ENCODE measurements around the gene B9D1. TPM values are rescaled to one million over a fixed set of nuclear protein-coding genes. Genes with fewer than 3 reads are reported as not detected.

The B9D1 gene
- total and polyA plus RNA-seq, 3 donors from 2014 or later: 42.1 to 132 (median 59.9) TPM

DNA sequence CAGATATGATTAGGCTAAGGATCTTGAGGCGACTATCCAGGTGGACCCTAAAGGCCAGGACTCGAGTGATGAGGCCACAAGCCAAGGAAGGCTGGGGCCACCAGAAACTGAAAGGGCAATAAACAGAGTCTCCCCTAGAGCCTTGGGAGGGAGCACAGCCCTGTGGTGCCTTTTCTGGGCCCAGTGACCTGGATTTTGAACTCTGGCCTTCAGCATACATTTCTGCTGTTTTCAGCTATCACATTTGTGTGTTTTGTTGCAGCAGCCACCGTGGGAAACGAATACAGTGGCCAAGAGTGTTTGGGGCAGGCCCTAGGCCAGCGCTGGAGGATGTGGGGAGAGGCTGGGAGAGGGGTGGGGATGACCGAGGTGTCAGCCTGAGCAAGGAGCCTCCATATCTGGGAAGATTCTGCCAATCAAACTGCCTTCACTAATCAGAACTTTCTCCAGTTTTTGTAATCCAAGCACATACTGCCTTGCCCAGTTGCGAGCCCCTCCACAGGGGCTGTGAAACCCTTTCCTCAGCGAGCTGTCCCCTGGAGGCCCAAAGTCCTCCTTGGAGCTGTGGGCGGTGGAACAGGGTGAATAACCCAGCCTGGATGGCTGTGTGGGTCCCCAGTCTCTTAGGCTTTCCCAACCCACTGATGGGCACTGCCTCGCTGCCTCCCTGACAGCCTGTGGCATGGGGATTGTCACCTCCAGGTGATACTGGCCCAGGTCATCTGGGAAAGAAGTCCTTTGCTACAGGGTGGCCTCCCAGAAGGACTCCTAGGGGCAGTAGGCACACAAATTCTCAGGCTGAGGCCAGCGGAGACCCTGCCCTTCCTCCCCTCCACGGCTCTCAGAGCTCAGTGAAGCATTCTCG, 16.8 kb downstream of the B9D1 start:
- peak overlapping the region; percentile 68 to 86 for H3K27ac ChIP-seq
- no peaks in the 10 kb centered on the region for H3K36me3 ChIP-seq (ENCODE audit: low read depth, missing control alignments)
- H3K9me3 ChIP-seq: no peaks in the 10 kb centered on the region
- WGBS, 2 donors: 72 to 85% methylated on average over 9 to 13 of the region's 13 CpGs
- TF ChIP-seq, protein P1, sequence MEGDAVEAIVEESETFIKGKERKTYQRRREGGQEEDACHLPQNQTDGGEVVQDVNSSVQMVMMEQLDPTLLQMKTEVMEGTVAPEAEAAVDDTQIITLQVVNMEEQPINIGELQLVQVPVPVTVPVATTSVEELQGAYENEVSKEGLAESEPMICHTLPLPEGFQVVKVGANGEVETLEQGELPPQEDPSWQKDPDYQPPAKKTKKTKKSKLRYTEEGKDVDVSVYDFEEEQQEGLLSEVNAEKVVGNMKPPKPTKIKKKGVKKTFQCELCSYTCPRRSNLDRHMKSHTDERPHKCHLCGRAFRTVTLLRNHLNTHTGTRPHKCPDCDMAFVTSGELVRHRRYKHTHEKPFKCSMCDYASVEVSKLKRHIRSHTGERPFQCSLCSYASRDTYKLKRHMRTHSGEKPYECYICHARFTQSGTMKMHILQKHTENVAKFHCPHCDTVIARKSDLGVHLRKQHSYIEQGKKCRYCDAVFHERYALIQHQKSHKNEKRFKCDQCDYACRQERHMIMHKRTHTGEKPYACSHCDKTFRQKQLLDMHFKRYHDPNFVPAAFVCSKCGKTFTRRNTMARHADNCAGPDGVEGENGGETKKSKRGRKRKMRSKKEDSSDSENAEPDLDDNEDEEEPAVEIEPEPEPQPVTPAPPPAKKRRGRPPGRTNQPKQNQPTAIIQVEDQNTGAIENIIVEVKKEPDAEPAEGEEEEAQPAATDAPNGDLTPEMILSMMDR (IDR thresholded peaks at IDR 0.05): no peak
- no peak for TF ChIP-seq POLR2A (IDR thresholded peaks at IDR 0.05)
- DNase-seq: no peak
- no peak overlapping the region for H3K4me3 ChIP-seq
- intact Hi-C loops (cut with DNase I; ENCODE audit: low total_unique reads): no loop called here
- H3K27me3 ChIP-seq: no peaks in the 10 kb centered on the region
- peaks cover 18% of the 10 kb centered on the region for H3K4me1 ChIP-seq

DNA sequence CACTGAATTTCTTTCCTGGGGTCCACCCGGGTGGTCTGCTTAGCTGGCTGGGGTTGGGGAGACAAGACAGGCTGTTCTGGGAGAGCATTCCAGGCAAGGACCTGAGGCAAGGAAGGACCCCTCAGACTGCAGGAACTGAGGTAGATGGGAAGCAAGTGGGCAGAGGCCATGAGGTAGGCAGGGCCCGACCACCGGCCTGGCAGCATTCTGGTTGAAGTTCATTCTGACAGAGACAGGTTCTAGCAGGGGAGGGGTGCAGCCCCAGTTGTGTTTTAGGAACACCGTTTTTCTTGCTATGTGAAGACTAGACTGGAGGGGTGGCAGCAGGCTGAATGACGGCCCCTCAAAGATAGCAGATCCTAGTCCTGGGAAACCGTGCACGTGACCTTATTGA, 17.5 kb downstream of the B9D1 start:
- H3K36me3 ChIP-seq (ENCODE audit: low read depth, missing control alignments): no peaks in the 10 kb centered on the region
- peaks cover 18% of the 10 kb centered on the region for H3K4me1 ChIP-seq
- H3K27me3 ChIP-seq: no peaks in the 10 kb centered on the region
- TF ChIP-seq, protein P1 (IDR thresholded peaks at IDR 0.05): no peak
- TF ChIP-seq POLR2A (IDR thresholded peaks at IDR 0.05): no peak
- H3K4me3 ChIP-seq: no peak overlapping the region
- intact Hi-C loops (cut with DNase I; ENCODE audit: low total_unique reads): no loop called here
- DNase-seq: no peak
- H3K27ac ChIP-seq: no peak overlapping the region
- H3K9me3 ChIP-seq: no peaks in the 10 kb centered on the region
- WGBS, 2 donors: 92 to 94% methylated on average over 6 to 7 of the region's 7 CpGs

DNA sequence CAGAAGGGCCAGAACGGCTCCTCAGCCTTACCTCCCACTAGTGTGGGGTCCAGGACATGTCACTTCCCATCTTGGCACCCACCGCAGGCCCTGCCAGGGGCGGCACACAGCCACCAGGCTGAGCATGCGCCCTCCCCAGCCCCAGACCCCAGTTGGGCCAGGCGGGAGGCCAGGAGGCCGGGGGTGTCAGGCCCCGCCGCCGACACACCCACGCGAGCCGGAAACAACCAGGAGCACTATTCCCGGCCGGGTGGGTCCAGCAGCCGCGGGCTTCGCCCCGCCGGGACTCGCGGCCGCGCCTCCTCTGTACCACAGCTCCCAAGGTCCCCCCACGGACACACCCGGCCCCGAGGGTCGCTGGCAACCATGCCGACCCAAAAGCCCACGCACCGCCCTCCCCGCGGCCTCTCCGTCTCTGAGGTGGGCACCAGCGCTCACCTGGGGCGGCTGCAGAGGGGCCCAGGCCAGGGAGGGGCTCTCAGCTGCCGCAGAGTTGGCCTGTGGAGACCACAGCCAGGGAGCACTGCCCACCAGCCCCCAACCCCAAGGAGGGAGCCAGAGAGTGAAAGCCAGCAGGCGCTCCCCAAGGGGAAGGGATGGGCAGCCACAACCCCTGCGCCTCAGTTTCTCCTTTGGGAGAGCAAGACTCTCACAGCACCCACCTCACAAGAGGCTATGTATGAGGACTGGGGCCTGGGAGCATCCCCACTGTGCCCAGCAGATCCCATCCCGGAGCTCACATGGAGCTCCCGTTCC, 18.0 kb downstream of the B9D1 start:
- H3K9me3 ChIP-seq: no peaks in the 10 kb centered on the region
- 80 to 93% methylated on average over 2 to 35 of the region's 40 CpGs for WGBS, 2 donors
- H3K4me1 ChIP-seq: peaks cover 18% of the 10 kb centered on the region
- TF ChIP-seq, protein P1 (IDR thresholded peaks at IDR 0.05): no peak
- TF ChIP-seq POLR2A (IDR thresholded peaks at IDR 0.05): no peak
- H3K27me3 ChIP-seq: no peaks in the 10 kb centered on the region
- no peaks in the 10 kb centered on the region for H3K36me3 ChIP-seq (ENCODE audit: low read depth, missing control alignments)
- no peak for DNase-seq
- intact Hi-C loops (cut with DNase I; ENCODE audit: low total_unique reads): no loop called here
- H3K27ac ChIP-seq: peak overlapping the region in 1 of 2 donors; percentile 39
- H3K4me3 ChIP-seq: no peak overlapping the region

DNA sequence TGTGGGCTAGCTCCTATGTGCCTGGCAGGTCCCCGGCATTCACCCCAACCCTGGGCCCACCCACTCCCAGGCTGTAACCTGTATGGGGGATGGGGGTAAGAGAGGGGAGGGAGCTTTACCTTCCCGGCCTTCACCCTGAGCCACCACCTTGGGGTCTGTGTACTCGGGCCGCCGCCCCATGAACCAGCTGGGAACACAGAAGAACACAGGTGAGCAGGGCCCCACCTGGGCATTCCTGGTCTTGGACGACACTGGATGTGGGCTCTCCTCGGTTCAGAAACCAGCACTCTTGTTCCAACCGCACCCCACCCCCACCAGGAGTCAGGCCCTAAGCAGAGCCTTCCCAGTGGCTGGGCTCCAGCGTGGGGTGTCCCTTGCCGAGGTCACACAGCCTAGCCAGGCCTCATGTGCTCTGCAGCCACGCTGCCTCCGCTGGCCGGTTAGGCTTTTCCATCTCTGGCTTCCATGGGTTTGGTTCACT, 18.8 kb downstream of the B9D1 start:
- no peak overlapping the region for H3K4me3 ChIP-seq
- H3K36me3 ChIP-seq (ENCODE audit: low read depth, missing control alignments): no peaks in the 10 kb centered on the region
- TF ChIP-seq POLR2A (IDR thresholded peaks at IDR 0.05): no peak
- TF ChIP-seq, protein P1 (IDR thresholded peaks at IDR 0.05): no peak
- 54 to 72% methylated on average over 7 to 13 of the region's 13 CpGs for whole genome bisulfite sequencing, 2 donors
- intact Hi-C loops (cut with DNase I; ENCODE audit: low total_unique reads): no loop called here
- no peaks in the 10 kb centered on the region for H3K27me3 ChIP-seq
- peak overlapping the region in 1 of 2 donors; percentile 39 for H3K27ac ChIP-seq
- H3K4me1 ChIP-seq: peaks cover 18% of the 10 kb centered on the region
- H3K9me3 ChIP-seq: no peaks in the 10 kb centered on the region
- peak; percentile 61 for DNase-seq

Data from testis (tissue), 3 donors.